Right ventricle myocardium superior (tissue), 1 donor: ENCODE results near the gene ACVRL1. TPM values are rescaled to one million over a fixed set of nuclear protein-coding genes. Genes with fewer than 3 reads are reported as not detected.
"Not testable (repeated sequence)": the region's sequence is repeated elsewhere in the genome, so short reads cannot be mapped to it uniquely, and the experiment has no call there.

Source experiments
- ATAC-seq: fragments of 200-7000 bp; cut with Tn5 transposase; one replicate; pipeline ENCODE4 v1.9.1; 2020; ENCODE audit warnings: mild to moderate bottlenecking; ENCODE audit not compliant: poor library complexity
- DNase-seq: peaks from one replicate; pipeline ENCODE4 v3.0.0-alpha.2; 2020
- intact Hi-C: fragments of 100-400 bp; cut with DNase I; formaldehyde crosslinking; loops from one replicate; pipeline ENCODE4 v1.11.2; 2022
- total RNA-seq: library from RNA; stranded (reverse); fragmentation: NEBNext Ultra II Directional; extraction: Animal tissue kit (Norgen Biotek cat#: 25700); gene quantifications from one replicate; pipeline ENCODE4 v1.2.1, GENCODE V29; 2021
- donor health status: DM: no; HTN: yes; CAD: no; lungs with severe emphysema.

Gene ACVRL1
- total RNA-seq, 1 donor from 2014 or later: 35.1 TPM

DNA sequence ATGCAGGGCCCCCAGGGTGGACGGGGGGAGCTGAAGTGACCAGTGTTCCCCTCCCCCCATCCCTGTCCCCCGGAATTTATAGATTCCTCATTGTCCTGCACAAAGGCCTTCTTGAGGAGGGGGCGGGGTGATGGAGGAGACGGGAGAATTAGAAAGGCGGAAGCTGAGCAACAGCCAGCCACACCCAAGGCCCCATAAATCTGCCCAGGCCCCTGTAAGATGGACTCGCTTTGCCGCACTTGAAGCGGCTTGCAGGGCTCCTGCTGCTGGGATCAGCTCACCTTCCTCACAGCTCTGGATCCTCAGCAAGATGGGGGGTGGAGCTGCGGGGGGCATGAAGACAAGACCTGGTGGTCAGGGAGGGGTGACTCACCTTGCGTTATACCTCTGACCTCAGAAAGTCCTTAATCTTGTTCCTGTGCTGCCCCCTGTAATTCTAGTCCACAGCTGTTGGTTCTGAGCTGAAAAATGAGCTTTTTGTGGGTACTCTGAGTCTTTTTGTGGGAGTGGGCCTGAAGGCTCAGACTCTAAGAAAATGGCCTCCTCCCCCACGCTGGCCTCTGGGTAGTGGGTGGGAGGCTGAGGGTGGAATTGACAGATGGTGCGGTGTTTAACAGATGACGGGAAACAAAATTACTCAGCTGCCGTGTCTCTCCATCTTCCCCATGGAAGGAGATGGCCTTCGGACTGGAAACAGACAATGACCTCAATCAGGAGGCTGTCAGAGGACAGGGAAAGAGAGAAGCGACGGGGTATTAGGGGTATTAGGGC is 35.2 kb upstream of the ACVRL1 start:
- no peak for DNase-seq
- no peak for ATAC-seq
- intact Hi-C loops: loop anchor here (5.0 kb wide), 1 partner anchor 445 kb away; no protein-coding TSS in a partner anchor

DNA sequence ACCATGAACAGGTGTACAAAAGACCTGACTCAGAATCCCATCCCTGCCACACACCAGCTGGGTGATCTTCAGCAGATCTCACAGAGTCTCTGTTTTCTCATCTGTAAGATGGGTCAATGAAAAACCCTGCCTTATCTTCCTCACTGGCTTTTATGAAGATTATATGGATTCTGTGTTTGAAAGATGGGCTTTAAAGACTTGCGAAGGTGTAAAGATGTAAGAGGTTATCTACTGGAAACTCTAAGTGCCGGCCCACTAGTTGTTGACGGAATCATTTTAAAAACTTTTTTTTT is 34.7 kb upstream of the ACVRL1 start:
- ATAC-seq: no peak
- intact Hi-C loops: loop anchor here (5.0 kb wide), 1 partner anchor 445 kb away; no protein-coding TSS in a partner anchor

DNA sequence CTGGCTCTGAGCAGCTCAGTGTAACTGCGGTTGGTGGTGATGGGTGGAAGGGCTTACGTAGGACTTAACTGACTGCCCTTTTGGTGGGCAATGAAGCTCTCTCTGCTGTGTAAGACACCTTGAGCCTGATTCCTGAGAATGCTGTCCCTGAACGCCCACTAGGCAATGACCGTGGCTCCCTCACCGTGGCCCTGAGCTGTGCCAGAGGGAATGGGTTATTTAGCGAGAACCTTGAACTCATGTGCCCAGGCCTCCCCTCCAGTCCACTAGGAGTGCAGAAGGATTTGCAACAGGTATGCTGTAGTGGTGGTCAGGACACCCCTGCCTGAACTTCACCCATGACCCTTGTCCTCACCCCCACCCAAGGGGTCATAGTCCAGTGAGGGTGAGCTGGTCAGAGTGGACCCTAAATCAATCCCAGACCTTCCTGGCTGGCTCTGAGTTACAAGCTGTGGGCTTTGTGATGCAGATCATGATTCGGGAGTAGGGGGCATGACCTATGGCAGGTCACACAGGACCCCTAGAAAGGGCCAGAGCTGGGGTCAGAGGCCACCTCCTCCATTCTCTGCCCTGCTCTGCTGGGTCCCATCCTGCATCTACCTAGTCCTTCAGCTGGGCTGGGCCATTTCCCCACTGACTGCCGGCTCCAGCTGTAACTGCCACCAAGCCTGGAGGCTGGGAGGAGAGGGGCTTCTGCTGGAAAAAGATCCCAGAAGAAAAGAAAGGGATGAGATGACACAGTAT is 33.9 kb upstream of the ACVRL1 start:
- intact Hi-C loops: loop anchor here (5.0 kb wide), 1 partner anchor 446 kb away; no protein-coding TSS in a partner anchor

More for the DNA sequence above, 34.7 kb upstream of the ACVRL1 start:
- no peak for DNase-seq

DNA sequence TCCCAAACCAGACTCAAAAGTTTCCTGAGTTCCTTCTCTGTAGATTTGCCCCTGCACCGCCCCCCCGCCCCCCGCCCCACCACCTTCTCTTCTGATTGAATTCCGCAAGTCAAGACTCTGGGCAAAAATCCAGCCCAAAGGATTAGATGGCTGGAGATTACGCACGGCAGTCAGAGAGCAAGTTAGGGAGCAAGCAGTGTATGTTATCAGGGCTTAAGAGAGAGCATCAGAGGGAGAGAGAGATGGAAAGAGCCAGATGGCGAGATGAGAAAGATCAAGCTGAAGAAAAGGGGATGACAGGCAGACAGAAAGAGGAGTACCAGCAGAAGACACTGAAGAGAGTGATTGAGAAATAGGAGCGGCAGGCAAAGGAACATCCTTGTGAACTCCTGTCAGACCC is 33.3 kb upstream of the ACVRL1 start:
- DNase-seq (no peak), ATAC-seq (no peak)
- intact Hi-C loops: loop anchor here (5.0 kb wide), 1 partner anchor 447 kb away; no protein-coding TSS in a partner anchor

More for the DNA sequence above, 33.9 kb upstream of the ACVRL1 start:
- DNase-seq: no peak
- no peak for ATAC-seq

DNA sequence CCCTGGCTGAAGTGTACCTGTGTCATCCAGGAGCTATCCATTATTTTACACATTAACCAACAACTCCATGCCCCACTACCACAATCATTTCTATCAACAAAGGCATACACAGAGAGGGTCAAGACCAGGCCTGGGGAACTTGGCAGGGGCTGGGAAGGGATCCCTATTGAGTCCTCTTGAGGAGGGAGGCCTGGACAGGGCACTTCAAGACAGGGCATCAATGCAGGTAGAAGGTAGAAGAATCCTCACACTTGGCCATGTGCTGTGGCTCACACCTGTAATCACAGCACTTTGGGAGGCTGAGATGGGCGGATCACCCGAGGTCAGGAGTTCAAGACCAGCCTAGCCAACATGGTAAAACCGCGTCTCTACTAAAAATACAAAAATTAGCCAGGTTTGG is 32.8 kb upstream of the ACVRL1 start:
- DNase-seq: no peak
- intact Hi-C loops: loop anchor here (5.0 kb wide), 1 partner anchor 447 kb away; no protein-coding TSS in a partner anchor

DNA sequence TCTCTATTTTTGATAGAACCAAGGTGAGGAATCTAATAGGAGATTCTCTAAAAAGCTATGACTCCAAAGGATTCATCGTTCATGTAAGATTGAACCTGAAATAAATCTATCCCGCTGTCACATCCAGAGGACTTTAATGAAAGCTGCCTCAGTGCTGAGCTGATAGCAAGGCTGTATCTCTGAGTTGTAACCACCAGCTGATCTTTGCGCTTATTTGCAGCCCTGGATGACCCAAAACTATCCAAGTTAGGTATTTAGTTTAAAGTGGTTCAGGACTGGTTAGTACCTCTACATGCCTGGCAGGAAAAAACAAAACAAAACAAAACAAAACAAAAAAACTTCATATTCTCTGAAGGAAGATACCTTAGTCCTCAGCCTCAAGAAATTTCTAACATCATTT is 28.2 kb upstream of the ACVRL1 start:
- ATAC-seq (no peak), DNase-seq (no peak)
- intact Hi-C loops: no loop called here

More for the DNA sequence above, 32.8 kb upstream of the ACVRL1 start:
- ATAC-seq: no peak

DNA sequence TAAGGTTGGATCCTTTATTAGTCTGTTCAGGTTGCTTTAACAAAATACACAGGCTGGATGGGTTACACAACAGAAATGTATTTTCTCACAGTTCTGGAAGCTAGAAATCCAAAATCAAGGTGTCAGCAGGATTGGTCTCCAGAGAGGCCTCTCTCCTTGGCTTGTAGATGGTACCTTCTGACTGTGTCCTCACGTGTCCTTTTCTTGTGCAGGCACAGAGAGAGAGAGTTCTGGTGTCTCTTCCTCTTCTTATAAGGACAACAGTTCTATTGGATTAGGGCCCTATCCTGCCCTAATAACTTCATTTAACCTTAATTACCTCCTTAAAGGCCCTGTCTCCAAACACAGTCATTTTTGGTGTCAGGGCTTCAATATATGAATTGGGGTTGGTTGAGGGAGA is 24.0 kb upstream of the ACVRL1 start:
- DNase-seq (no peak), ATAC-seq (no peak)
- intact Hi-C loops: no loop called here

DNA sequence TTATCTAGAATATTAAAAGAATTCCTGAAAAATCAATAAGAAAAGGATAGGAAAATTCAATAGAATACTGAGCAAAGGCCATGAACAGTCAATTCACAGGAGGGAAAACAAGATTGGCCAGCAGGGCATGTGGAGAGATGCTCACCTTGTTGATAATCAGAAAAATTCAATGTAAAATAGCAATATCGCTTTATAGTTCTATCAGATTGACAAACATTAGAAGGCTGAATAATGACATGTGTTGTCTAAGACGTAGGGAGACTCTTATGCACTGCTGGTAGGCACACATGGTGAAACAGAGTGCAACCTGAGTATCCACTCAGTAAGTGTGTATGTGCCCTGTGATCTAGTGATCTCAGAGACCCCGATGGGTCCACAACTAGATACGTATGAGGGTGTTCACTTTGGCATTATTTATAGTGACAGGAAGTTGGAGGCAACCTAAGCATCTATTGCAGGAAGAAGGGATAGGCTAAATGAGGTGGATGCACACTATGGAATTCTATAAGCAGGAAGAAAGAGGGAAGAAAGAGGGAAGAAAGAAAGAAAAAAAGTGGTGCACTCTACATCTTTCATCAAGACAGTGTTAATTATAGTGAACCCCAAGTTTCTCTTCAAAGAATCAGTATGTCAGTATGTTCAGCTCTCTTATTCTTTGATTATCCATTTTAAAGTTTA is 23.2 kb upstream of the ACVRL1 start:
- DNase-seq (no peak), ATAC-seq (no peak)
- intact Hi-C loops: no loop called here

DNA sequence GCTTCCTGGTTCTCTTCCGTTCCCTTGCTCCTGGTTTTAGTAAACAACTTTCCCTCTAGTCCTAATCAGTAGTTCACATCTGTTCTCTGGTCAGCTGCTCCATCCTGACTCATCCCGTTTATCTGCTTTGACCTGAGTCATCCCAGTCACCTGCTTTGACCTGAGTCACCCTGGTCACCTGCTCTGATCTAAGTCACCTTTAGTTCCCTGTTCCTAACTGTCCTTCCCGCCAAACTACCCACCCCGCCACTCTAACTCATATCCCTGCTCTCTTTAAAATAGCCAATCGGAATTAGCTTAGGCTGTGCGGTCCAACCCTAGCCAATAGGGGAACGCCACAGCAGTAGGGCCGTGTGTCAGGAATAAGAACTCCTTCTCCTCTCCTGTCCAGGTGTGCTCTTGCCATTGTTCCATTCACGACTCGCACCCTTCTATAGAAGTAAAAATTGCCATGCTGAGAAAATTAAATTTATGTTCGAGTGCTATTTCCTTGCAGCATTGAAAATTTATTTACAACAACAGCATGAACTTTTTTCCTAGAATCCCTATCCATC is 22.6 kb upstream of the ACVRL1 start:
- DNase-seq (no peak), ATAC-seq (no peak)
- intact Hi-C loops: no loop called here

DNA sequence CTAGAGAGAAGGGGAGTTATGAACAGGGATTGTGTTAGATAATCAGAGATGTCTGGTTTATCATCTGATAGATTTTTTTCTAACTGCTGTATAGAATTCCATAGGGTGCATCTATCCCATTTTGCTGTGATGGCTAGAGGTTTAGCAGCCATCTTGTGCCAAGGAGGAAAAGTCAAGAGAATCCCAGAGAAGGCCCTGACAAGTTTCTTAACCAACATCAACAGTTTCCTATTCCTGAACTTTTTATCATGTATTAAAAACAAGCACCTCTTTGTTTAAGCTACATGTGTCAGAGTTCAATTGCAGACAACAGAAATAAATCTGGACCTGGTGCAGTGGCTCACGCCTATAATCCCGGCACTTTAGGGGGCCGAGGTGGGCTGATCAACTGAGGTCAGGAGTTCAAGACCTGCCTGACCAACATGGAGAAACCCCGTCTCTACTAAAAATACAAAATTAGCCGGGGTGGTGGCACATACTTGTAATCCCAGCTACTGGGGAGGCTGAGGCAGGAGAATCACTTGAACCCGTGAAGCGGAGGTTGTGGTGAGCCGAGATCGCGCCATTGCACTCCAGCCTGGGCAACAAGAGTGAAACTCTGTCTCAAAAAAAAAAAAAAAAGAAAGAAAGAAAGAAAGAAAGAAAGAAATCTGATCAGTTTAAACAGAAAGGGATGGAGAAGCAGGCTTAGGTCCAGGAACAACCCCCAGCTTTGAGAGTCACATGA is 21.8 kb upstream of the ACVRL1 start:
- intact Hi-C loops, DNase-seq, ATAC-seq: not testable (repeated sequence)

DNA sequence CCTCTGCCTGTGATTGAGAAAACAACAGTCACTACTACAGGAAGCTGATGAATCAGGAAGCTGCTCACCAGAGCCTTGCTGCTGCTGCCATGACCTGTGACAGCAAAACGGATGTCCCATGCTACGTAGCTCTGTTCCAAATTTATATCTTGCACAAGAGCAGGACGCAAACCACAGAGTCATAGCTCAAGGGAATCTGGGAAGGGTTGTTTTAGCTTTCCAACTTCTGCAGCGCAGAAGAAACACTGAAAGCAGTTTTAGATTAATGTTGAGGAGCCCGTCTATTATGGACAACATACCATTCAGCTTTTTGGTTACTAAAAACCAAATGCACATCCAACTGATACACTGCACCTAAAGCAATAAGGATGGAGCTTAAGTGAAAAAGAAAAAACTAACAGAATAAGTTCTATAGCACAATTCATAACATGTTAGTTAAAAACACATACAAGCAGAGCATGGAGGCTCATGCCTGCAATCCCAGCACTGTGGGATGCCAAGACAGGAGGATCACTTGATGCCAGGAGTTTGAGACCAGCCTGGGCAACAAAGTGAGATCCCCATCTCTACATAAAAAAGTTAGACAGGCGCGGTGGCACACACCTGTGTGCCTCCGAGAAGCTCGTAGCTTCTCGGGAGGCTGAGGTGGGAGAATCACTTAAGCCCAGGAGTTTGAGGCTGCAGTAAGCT is 21.1 kb upstream of the ACVRL1 start:
- ATAC-seq (peak; percentile 92), DNase-seq (peak; percentile 76)
- intact Hi-C loops: no loop called here

DNA sequence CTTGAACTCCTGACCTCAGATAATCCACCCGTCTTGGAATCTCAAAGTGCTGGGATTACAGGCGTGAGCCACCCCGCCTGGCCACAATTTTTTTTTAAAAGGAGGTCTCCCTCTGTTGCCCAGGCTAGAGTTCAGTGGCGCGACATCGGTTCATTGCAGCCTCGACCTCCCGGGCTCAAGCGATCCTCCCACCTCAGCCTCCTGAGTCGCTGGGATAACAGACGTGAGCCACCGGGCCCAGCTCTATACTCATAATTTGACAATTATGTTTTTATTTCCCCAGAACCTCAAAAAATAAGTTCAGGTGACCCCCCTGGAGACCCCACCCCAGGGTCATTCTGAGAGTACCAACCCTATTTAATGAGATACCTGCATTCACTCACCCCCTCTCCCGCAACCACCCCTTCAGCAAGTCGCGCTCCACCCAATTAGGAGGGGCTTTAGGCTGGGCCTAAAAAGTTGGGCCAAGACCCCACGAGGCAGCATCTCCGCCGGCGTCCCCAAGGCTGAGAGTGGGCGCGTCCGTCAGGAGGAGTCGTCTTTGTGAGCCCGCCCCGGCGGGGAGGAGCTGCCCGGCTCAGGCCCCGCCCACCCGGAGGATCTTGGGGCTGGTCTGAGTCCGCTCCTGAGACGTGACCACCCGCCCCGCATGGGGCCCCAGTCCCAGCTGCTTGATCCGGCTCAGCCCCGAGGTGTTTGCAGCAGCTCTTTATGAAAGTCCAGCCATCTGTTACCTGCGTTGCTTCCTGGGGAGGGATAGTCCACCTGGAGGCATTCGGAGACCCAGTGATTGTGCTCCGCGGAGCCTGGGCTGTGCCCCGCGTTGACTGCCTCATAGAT is 19.6 kb upstream of the ACVRL1 start, which contains the start of gene ANKRD33:
Gene ANKRD33 (plus strand): TSS at position 628 of the 840 bp plus-strand sequence. CDS start 84 bp downstream, at position 712.
- ATAC-seq: peak; percentile 23
- peak; percentile 73 for DNase-seq
- intact Hi-C loops: no loop called here

DNA sequence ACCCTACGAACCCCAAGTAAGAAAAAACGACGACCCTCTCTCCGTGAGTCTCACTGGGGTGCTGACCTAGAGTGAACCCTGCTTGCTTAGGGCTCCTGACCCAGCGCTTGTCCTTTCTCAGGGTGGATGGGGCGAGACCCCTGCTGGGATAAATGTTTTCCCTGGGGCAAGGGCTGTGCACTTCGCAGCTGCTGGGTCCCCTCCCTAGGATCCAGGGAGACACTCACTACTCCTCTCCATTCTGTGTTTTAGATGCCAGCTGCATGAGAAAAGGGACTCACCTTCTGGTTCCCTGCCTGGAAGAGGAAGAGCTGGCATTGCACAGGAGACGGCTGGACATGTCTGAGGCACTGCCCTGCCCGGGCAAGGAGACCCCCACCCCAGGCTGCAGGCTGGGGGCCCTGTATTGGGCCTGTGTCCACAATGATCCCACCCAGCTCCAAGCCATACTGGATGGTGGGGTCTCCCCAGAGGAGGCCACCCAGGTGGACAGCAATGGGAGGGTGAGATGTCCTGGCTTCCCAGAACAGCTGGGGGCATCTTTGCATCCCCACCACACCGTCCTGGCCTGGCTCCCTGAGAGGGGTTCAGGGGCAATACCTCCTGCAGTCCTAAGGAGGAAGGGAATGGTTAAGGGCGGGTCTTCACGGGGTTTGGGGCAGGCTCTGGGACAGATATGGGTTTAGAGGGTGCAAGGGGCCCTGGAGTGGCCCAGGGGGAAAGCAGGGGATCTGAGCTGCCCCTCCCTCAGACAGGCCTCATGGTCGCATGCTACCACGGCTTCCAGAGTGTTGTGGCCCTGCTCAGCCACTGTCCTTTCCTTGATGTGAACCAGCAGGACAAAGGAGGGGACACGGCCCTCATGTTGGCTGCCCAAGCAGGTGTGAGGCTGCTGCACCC is 18.7 kb upstream of the ACVRL1 start:
- intact Hi-C loops: no loop called here
- DNase-seq (no peak), ATAC-seq (no peak)

DNA sequence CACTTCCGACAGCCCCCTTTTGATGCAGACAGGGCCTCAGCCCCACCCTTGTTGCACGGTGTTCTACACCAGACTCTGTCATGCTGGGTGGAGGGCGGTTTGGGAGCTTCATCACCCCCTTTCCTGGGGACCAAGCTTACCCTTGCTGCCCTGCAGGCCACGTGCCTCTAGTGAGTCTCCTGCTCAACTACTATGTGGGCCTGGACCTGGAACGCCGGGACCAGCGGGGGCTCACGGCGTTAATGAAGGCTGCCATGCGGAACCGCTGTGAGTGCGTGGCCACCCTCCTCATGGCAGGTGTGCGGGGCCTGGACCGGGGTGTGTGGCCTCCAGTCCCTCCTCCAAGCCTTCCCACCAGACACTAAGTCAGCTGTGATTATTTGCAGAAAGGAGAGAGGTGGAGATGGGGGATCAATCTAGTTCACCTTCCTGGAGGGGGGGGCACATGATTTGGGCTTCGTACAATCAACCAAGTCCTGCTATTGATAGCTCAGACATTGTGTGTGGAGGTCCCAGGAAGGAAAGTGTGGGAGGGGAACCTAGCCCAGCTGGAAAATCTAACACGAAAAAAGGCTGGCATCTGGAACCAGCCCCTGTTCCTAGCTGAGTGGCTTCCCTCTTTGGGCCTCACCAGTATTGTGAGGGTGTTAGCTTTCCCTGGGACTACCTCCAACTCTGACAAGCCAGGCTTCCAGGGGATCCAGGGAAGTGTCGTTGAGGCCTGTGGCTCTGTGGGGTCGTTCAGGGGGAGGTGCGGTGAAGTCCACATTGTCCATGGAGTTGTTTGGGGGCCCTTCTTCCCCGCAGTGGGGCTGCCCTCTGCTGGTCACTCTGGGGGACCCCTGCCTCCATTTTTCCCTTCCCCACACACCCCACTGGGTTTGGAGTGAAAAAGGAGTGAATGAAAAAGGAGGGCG is 17.8 kb upstream of the ACVRL1 start:
- ATAC-seq (no peak), DNase-seq (no peak)
- intact Hi-C loops: loop anchor here (5.0 kb wide), 1 partner anchor 93 kb away; no protein-coding TSS in a partner anchor

DNA sequence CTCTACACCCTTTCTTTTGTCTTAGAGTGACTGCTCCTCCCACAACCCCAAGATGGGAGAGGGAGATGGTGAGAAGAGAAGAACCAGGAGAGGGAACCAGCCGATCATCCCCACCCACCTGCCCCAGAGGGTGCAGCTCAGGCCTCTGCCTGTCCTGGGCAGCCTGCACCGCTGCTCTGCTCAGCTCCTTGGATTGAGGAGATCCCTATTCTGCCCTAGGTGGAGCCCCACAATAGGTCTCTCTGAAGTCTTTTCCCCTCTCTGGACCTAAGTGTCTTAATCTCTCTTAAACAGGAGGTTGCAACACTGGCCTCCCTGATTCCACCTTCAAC is 17.2 kb upstream of the ACVRL1 start:
- DNase-seq (no peak), ATAC-seq (no peak)
- intact Hi-C loops: loop anchor here (5.0 kb wide), 1 partner anchor 92 kb away; no protein-coding TSS in a partner anchor
